Right lobe of liver (tissue), 6 donors: ENCODE data around the gene NBL1. TPM values are rescaled to one million over a fixed set of nuclear protein-coding genes. Genes with fewer than 3 reads are reported as not detected.

ENCODE experiments used
- ATAC-seq, 4 donors: fragments of 200-7000 bp; cut with Tn5 transposase; one replicate each; pipeline ENCODE4 v1.9.1; 2020; ENCODE audit warnings: mild to moderate bottlenecking in 4 of 4, moderate library complexity in 4 of 4
- DNase-seq, 3 donors: peaks; one replicate each; pipeline ENCODE4 v3.0.0-alpha.2; 2020
- H3K27ac ChIP-seq, 3 donors: fragments of 200-600 bp; one replicate each; pipeline ENCODE4 v1.8.0; 2022
- H3K27me3 ChIP-seq, 2 donors: fragments of 200-600 bp; one replicate each; pipeline ENCODE4 v1.8.0; 2022
- H3K36me3 ChIP-seq, 4 donors: fragments of 200-600 bp; sonication (generic) in 1 of 4; one replicate each; pipeline versions ENCODE4 v1.5.1 to v1.8.0; 2017 to 2022; ENCODE audit warnings: control low read depth in 1 of 4
- H3K4me1 ChIP-seq, 4 donors: fragments of 200-600 bp; sonication (generic) in 1 of 4; one replicate each; pipeline versions ENCODE4 v1.5.1 to v1.8.0; 2017 to 2022; ENCODE audit warnings: control low read depth in 1 of 4
- H3K4me3 ChIP-seq, 3 donors: fragments of 200-600 bp; one replicate each; pipeline ENCODE4 v1.8.0; 2022
- H3K9me3 ChIP-seq, 4 donors: fragments of 200-600 bp; sonication (generic) in 1 of 4; one replicate each; pipeline versions ENCODE4 v1.5.1 to v1.8.0; 2017 to 2022; ENCODE audit warnings: control low read depth in 1 of 4
- CTCF ChIP-seq, 4 donors: fragments of 200-600 bp in 3 of 4; fragments of 450-650 bp in 1 of 4; IDR thresholded peaks; one replicate each; pipeline versions ENCODE4 v1.5.1 to v1.8.0; 2016 to 2022; ENCODE audit warnings: antibody characterized with exemption in 4 of 4, mild to moderate bottlenecking in 2 of 4
- POLR2A ChIP-seq: fragments of 450-650 bp; IDR thresholded peaks from one replicate; pipeline ENCODE4 v1.6.1; 2017; ENCODE audit warnings: antibody characterized with exemption, mild to moderate bottlenecking
- WGBS: methylation state at CpG from one replicate; pipeline ENCODE4 v1.1.6; 2018; ENCODE audit warnings: low coverage, low lambda C conversion rate; ENCODE audit not compliant: insufficient coverage; ENCODE audit errors: missing lambda C conversion rate; 5-methylcytosine and 5-hydroxymethylcytosine counted together
- intact Hi-C, 2 donors: fragments of 100-400 bp; cut with DNase I; formaldehyde crosslinking; loops; one replicate each; pipeline versions ENCODE4 v1.11.2 to v1.14.1; 2022
- total RNA-seq, 6 experiments: library from RNA; depleted of rRNA in 2 of 6; stranded (reverse); fragments of >200 nt in 2 of 6; fragmentation: NEBNext Ultra II Directional in 3 of 6; extraction: Animal tissue kit (Norgen Biotek cat#: 25700) in 3 of 6; gene quantifications; one replicate each; pipeline versions ENCODE4 v1.1.0 to v1.2.4, GENCODE V29; 2016 to 2023
- donor health status: DM: no; HTN: yes; CAD: no.
- donor health status: DM: no; HTN: no; CAD: no.
- donor health status: DM: no; HTN: no; CAD: no.
- donor health status: DM: no; HTN: yes; CAD: no.
- donor health status: DM: no; HTN: yes; CAD: no.

Gene NBL1
- total RNA-seq, 6 experiments from 2014 or later, result 2.2 to 5.7 (median 3.4) TPM

GRCh38 chr1:19657511-19657910, 13.4 kb downstream of the NBL1 start:
- TF ChIP-seq POLR2A, result no peak
- no peak for TF ChIP-seq CTCF (IDR thresholded peaks at IDR 0.05)
- intact Hi-C loops, result loop anchor here (10.0 kb wide), 2 partner anchors 273 to 313 kb away; no protein-coding TSS in a partner anchor
- Histone ChIP-seq H3K27ac (no peak overlapping the region), H3K27me3 (no peaks in the 10 kb centered on the region), H3K36me3 (no peaks in the 10 kb centered on the region), H3K4me3 (no peak overlapping the region), H3K4me1 (peaks cover 0 to 3% (median 0%) of the 10 kb centered on the region in 4 donors), H3K9me3 (no peaks in the 10 kb centered on the region)
- WGBS, result 80% methylated on average over 4 of the region's 10 CpGs
- ATAC-seq, result no peak
- DNase-seq, result no peak

GRCh38 chr1:19658186-19658585, 14.1 kb downstream of the NBL1 start:
- Histone ChIP-seq H3K36me3 (no peaks in the 10 kb centered on the region), H3K9me3 (no peaks in the 10 kb centered on the region), H3K27ac (no peak overlapping the region), H3K4me3 (no peak overlapping the region), H3K4me1 (peaks cover 0 to 3% (median 0%) of the 10 kb centered on the region in 4 donors), H3K27me3 (no peaks in the 10 kb centered on the region)
- intact Hi-C loops, result loop anchor here (10.0 kb wide), 2 partner anchors 273 to 313 kb away; no protein-coding TSS in a partner anchor
- TF ChIP-seq CTCF (IDR thresholded peaks at IDR 0.05) (no peak), POLR2A (no peak)
- no peak for ATAC-seq
- WGBS, result no CpG with 5 or more reads among the region's 13 CpGs
- no peak for DNase-seq

GRCh38 chr1:19661721-19662228, 17.7 kb downstream of the NBL1 start:
- H3K4me1 ChIP-seq, result peaks cover 0 to 7% (median 0%) of the 10 kb centered on the region in 4 donors
- no peak overlapping the region for H3K4me3 ChIP-seq
- WGBS, result 14% methylated on average over 8 of the region's 9 CpGs
- DNase-seq (no peak), ATAC-seq (peak in 3 of 4 donors; percentile 21 to 33 (median 33))
- no peak overlapping the region for H3K27ac ChIP-seq
- intact Hi-C loops, result no loop called here
- H3K9me3 ChIP-seq, result no peaks in the 10 kb centered on the region
- H3K36me3 ChIP-seq, result no peaks in the 10 kb centered on the region
- no peak for TF ChIP-seq POLR2A
- peak; percentile 49 to 78 (median 76) for TF ChIP-seq CTCF (IDR thresholded peaks at IDR 0.05)
- peaks cover 3 to 11% of the 10 kb centered on the region in 2 donors for H3K27me3 ChIP-seq

GRCh38 chr1:19662313-19662712, 18.2 kb downstream of the NBL1 start:
- Histone ChIP-seq H3K9me3 (no peaks in the 10 kb centered on the region), H3K4me1 (peaks cover 0 to 7% (median 0%) of the 10 kb centered on the region in 4 donors), H3K27me3 (peaks cover 3 to 11% of the 10 kb centered on the region in 2 donors), H3K4me3 (no peak overlapping the region), H3K27ac (no peak overlapping the region), H3K36me3 (no peaks in the 10 kb centered on the region)
- 53% methylated on average over 3 of the region's 3 CpGs for WGBS
- intact Hi-C loops, result no loop called here
- TF ChIP-seq POLR2A (no peak), CTCF (IDR thresholded peaks at IDR 0.05) (no peak)
- no peak for ATAC-seq
- no peak for DNase-seq
